Thyroid gland (tissue), 4 donors: Measurements from ENCODE around the gene DUOXA1. TPM values are rescaled to one million over a fixed set of nuclear protein-coding genes. Genes with fewer than 3 reads are reported as not detected.

Experiments used
- DNase-seq, 2 donors: peaks; one replicate each; pipeline ENCODE4 v3.0.0-alpha.2; 2019
- H3K27ac ChIP-seq, 3 donors: fragments of 200-600 bp; sonication (generic); 1 replicate in 2 of 3; 2 replicates in 1 of 3; pipeline ENCODE4 v1.5.1; 2016 to 2019; ENCODE audit warnings: mild to moderate bottlenecking in 1 of 3, moderate library complexity in 1 of 3
- H3K27me3 ChIP-seq: fragments of 200-600 bp; sonication (generic); one replicate; pipeline ENCODE4 v1.5.1; 2019
- H3K36me3 ChIP-seq, 2 donors: fragments of 200-600 bp; sonication (generic); one replicate each; pipeline ENCODE4 v1.5.1; 2016 to 2019
- H3K4me1 ChIP-seq, 2 donors: fragments of 200-600 bp; sonication (generic); one replicate each; pipeline ENCODE4 v1.5.1; 2017 to 2019
- H3K4me3 ChIP-seq, 3 donors: fragments of 200-600 bp; sonication (generic); replicated peaks in 1 of 3; 1 replicate in 2 of 3; 2 replicates in 1 of 3; pipeline ENCODE4 v1.5.1; 2016; ENCODE audit warnings: mild to moderate bottlenecking in 1 of 3
- H3K9me3 ChIP-seq: fragments of 200-600 bp; sonication (generic); one replicate; pipeline ENCODE4 v1.5.1; 2017
- POLR2A ChIP-seq, 2 donors: fragments of 450-650 bp; IDR thresholded peaks; one replicate each; pipeline ENCODE4 v1.6.1; 2017; ENCODE audit warnings: antibody characterized with exemption in 2 of 2, mild to moderate bottlenecking in 2 of 2, moderate library complexity in 1 of 2
- WGBS, 2 donors: methylation state at CpG; one replicate each; pipeline ENCODE4 v1.1.5; 2017; 5-methylcytosine and 5-hydroxymethylcytosine counted together
- intact Hi-C: fragments of 100-400 bp; cut with DNase I; formaldehyde crosslinking; loops from one replicate; pipeline ENCODE4 v1.15.1; 2023
- total RNA-seq, 4 donors: library from RNA; depleted of rRNA; stranded (reverse); fragments of >200 nt; gene quantifications; one replicate each; pipeline ENCODE4 v1.2.3, GENCODE V29; 2016
- TF ChIP-seq, protein P1 (sequence below), 6 experiments: fragments of 200-600 bp in 3 of 6; fragments of 450-650 bp in 3 of 6; sonication (generic) in 3 of 6; IDR thresholded peaks; one replicate each; pipeline ENCODE4 v1.5.1; 2016 to 2019; ENCODE audit warnings: antibody characterized with exemption in 6 of 6, mild to moderate bottlenecking in 2 of 6, inconsistent platforms in 1 of 6, moderate library complexity in 1 of 6

DUOXA1 gene
- total RNA-seq, result 100 to 1,000 TPM in 3 of 4 donors, 10 to 100 TPM in 1; 97.0 to 187 (median 150) TPM

- peak; percentile 91 to 93 for DNase-seq
- Histone ChIP-seq H3K27ac (peak within 1 kb of the TSS; percentile 85 to 96 (median 90)), H3K36me3 (no peaks in the 10 kb centered on the region), H3K4me3 (peak within 1 kb of the TSS; percentile 6 to 47 (median 41)), H3K27me3 (no peaks in the 10 kb centered on the region), H3K4me1 (peaks cover 56 to 62% of the 10 kb centered on the region in 2 donors), H3K9me3 (no peaks in the 10 kb centered on the region)
- TF ChIP-seq POLR2A (IDR thresholded peaks at IDR 0.05), result peak in 1 of 2 donors; percentile 82
- TF ChIP-seq, protein P1, sequence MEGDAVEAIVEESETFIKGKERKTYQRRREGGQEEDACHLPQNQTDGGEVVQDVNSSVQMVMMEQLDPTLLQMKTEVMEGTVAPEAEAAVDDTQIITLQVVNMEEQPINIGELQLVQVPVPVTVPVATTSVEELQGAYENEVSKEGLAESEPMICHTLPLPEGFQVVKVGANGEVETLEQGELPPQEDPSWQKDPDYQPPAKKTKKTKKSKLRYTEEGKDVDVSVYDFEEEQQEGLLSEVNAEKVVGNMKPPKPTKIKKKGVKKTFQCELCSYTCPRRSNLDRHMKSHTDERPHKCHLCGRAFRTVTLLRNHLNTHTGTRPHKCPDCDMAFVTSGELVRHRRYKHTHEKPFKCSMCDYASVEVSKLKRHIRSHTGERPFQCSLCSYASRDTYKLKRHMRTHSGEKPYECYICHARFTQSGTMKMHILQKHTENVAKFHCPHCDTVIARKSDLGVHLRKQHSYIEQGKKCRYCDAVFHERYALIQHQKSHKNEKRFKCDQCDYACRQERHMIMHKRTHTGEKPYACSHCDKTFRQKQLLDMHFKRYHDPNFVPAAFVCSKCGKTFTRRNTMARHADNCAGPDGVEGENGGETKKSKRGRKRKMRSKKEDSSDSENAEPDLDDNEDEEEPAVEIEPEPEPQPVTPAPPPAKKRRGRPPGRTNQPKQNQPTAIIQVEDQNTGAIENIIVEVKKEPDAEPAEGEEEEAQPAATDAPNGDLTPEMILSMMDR (IDR thresholded peaks at IDR 0.05), result no peak
- 0 to 3% methylated on average over 3 to 6 of the region's 46 CpGs for WGBS, 2 donors
- intact Hi-C loops, result no loop called here
Observed at GRCh38 chr15:45129651-45130129, at the start of gene DUOXA1, which contains the start of gene DUOX1. TSS of gene DUOXA1 (minus strand) at chr15:45129879. CDS start at chr15:45123014, 6,865 bp downstream. TSS of gene DUOX1 (plus strand) at chr15:45129994. CDS start at chr15:45131967, 1,973 bp downstream.

DNA sequence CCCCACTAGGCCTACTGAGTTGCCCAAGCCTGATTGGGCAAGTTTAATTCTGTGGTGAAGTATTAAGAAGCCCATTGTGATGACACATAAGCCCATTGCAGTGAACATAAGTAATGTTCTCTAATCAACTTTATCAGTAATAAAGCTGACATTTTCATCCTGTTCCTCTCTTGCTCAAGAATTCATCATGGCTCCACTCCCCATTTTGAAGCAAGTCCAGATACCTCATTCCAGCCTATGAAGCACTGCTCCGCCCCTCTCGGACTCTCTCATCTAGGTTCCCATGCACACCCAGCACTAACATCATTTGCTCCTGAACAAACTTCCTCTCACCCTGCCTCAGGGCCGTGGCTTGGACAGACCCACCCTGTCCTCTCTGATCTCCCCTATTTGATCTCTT lies 47.6 kb upstream of the DUOXA1 start:
- H3K4me3 ChIP-seq, result no peak overlapping the region
- H3K27me3 ChIP-seq, result no peaks in the 10 kb centered on the region
- H3K27ac ChIP-seq, result no peak overlapping the region
- intact Hi-C loops, result no loop called here
- no peak for TF ChIP-seq POLR2A (IDR thresholded peaks at IDR 0.05)
- H3K4me1 ChIP-seq, result peaks cover 14 to 16% of the 10 kb centered on the region in 2 donors
- WGBS, 2 donors, result 95 to 96% methylated on average over 3 of the region's 3 CpGs
- DNase-seq, result no peak
- no peaks in the 10 kb centered on the region for H3K36me3 ChIP-seq
- H3K9me3 ChIP-seq, result no peaks in the 10 kb centered on the region

DNA sequence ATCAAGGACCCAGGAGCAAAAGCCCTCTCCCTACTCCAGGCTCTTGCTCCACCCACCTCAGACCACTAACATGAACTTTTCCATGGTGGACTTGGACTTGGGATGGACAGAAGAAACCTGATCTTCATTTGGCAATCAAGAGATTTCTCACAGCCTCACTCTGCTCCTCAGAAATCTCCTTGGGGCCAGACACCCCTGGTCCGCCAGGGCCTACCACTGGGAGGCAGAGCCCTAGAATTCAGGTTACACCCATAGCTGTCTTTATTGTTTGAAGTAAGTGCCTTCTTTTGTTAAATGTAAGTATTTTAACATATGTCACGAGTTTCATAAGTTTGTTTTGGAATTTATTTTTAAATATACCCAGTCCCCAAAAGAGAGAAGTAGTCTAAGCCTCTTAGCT lies 44.9 kb upstream of the DUOXA1 start:
- H3K27me3 ChIP-seq, result no peaks in the 10 kb centered on the region
- H3K27ac ChIP-seq, result no peak overlapping the region
- intact Hi-C loops, result no loop called here
- H3K9me3 ChIP-seq, result no peaks in the 10 kb centered on the region
- H3K4me1 ChIP-seq, result peaks cover 7 to 8% of the 10 kb centered on the region in 2 donors
- WGBS, 2 donors, result 90 to 98% methylated on average over 2 of the region's 2 CpGs
- H3K36me3 ChIP-seq, result no peaks in the 10 kb centered on the region
- DNase-seq, result no peak
- no peak for TF ChIP-seq POLR2A (IDR thresholded peaks at IDR 0.05)
- TF ChIP-seq, protein P1 (IDR thresholded peaks at IDR 0.05), result no peak
- H3K4me3 ChIP-seq, result no peak overlapping the region

GRCh38 chr15:45174069-45174468 lies 44.4 kb upstream of the DUOXA1 start:
- intact Hi-C loops, result no loop called here
- no peak for DNase-seq
- peaks cover 2 to 3% of the 10 kb centered on the region in 2 donors for H3K4me1 ChIP-seq
- no peak overlapping the region for H3K27ac ChIP-seq
- no peaks in the 10 kb centered on the region for H3K27me3 ChIP-seq
- WGBS, 2 donors, result 90 to 91% methylated on average over 6 of the region's 6 CpGs
- H3K4me3 ChIP-seq, result no peak overlapping the region
- H3K9me3 ChIP-seq, result no peaks in the 10 kb centered on the region
- TF ChIP-seq POLR2A (IDR thresholded peaks at IDR 0.05), result no peak
- TF ChIP-seq, protein P1 (IDR thresholded peaks at IDR 0.05), result no peak
- H3K36me3 ChIP-seq, result no peaks in the 10 kb centered on the region

DNA sequence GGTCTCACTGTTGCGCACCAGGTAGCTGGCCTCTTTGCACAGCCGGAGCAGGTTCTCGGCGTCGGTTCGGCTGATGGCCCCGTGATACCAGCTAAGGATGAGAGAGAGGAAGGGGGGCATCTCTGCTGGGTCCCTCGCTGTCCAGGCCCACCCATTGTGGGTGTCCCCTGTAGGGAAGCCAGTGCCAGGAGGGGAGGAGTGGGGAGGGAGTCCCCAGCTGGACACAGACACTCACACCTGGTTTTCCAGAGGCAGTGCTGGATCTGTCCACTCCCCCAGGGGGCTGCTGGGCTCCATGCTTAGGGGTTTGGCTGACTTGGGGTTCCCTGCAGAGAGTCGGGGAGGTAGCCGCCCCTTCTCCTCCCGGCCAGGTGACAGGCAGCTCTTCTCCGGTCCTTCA lies 42.2 kb upstream of the DUOXA1 start:
- H3K36me3 ChIP-seq, result no peaks in the 10 kb centered on the region
- peaks cover 0 to 10% of the 10 kb centered on the region in 2 donors for H3K4me1 ChIP-seq
- DNase-seq, result no peak
- intact Hi-C loops, result no loop called here
- no peaks in the 10 kb centered on the region for H3K27me3 ChIP-seq
- H3K4me3 ChIP-seq, result no peak overlapping the region
- no peak overlapping the region for H3K27ac ChIP-seq
- H3K9me3 ChIP-seq, result no peaks in the 10 kb centered on the region
- 94 to 98% methylated on average over 12 of the region's 12 CpGs for WGBS, 2 donors
- TF ChIP-seq, protein P1 (IDR thresholded peaks at IDR 0.05), result no peak
- TF ChIP-seq POLR2A (IDR thresholded peaks at IDR 0.05), result no peak
